HG03060 (cell line): ENCODE results near the gene RIPOR2.

Source experiments
- ATAC-seq: cut with Tn5 transposase; IDR thresholded peaks from one replicate; pipeline ENCODE4 v1.9.1; 2021; ENCODE audit warnings: low read depth, moderate number of reproducible peaks; ENCODE audit not compliant: unreplicated experiment

The RIPOR2 gene

DNA sequence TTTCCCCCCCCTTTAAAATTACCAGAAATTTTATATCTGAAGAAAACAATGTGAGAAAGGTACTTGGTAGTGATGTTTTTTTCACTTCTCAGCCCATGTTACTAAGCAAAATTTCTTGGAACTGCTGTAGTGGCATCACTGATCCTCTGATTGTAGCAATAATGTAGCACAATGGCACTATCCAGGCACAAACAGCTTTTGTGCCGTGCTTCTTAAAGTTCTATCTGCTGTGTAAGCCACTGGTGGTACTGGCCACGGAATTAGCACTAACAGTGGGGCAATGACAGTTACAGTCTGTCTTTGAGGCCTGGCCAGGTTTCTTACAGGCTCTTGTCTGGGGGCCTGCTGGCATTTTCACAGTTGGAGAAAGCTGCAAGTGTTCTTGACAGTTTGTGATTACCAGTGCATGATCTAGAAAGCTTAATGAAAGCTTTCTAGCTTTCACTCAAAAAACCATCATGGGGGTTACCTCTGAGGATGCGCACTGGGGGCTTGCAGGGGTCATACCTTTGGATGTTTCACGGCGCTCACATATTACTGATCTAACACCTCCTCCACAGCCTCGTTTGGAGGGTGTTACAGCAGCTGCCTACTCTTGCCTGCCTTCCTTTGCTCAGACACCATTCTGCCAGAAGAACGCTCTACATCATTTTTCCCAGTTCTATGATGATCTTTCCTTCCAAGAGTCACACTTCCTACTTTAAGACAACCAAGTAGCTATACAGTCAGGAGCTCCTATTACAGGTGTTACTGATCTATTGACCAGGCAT lies 78.7 kb downstream of the RIPOR2 start:
- ATAC-seq, result no peak

DNA sequence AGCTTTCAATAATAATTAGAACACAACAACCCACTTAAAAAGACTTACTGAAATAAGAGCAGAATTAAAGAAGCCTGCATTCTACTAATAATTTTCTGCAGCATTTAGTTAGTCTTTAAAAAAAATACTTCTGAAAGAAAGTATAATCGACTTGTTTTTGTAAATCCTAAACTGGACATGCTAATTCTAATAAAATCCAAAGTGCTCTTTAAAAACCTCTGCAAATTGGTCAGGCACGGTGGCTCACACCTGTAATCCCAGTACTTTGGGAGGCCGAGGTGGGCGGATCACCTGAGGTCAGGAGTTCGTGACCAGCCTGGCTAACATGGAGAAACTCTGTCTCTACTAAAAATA lies 79.5 kb downstream of the RIPOR2 start:
- no peak for ATAC-seq

DNA sequence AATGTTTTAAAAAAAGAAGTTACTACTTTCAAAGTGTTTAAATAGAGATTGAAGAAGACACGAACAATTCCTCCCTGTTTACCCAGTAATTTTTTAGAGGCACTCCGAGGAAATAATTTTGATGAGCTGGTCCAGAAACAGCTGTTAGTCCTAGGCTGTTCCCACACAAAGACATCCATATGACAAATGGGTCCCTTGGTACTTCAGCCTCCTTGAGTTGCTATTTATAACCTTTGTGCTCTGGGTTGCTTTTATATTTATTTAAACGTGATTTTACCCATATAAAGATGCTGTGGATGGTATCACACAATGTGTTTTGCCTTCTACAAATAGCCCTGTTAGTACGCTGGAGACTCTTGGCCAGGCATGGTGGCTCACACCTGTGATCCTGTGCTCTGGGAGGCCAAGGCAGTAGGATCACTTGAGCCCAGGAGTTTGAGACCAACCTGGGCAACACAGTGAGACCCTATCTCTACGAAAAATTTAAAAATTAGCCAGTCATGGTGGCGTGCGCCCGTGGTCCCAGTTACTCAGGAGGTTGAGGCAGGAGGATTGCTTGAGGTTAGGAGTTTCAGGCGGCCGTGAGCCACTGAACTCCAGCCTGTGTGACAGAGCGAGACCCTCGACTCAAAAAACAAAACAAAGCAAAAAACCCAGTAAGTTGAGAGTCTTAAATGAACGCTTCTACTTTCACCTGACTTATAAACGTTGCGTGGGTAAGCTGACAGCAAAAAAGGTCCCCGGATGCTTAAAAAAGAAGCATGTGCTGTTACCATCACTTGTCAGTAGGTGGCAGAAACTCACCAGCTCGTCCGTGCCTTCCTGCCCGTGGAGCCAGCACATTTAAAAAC lies 80.1 kb downstream of the RIPOR2 start:
- ATAC-seq, result no peak

- no peak for ATAC-seq
These were observed 81.6 kb downstream of the RIPOR2 start for GRCh38 chr6:24854077-24854666.

DNA sequence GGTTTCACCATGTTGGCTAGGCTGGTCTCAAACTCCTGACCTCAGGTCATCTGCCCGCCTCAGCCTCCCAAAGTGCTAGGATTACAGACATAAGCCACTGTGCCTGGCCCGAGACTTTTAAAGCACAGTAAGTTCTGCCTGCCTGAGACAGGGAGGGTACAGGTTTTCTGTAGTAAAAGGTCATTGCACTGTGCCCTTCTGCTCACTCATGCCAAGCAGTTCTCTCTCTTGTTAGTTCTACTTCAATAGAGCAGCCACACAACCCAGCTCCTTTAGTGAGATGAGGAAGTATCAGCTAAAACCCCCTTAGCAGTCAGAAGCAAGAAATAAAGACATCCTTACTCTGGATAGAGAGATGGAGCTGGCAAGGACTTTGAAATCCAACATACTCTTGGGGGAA lies 84.7 kb downstream of the RIPOR2 start:
- no peak for ATAC-seq

DNA sequence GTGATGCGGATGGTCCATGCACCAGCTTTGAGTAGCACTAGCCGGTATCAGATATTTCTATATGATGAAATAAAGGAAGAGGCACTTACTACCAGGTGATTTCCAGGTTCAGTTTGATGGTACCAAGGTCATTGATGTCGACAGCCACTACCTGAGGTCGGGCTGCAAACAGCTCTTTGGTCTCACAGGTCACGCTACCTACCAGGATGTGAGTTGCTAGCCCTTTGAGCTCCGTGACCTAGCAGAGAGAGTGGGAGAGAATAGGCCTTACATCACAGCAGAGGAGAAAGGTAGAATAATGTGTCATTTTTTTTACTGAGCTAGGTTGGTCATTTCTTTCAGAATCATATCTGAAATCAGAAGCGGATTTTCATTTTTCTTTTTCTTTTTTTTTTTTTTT lies 86.0 kb downstream of the RIPOR2 start:
- ATAC-seq, result no peak

DNA sequence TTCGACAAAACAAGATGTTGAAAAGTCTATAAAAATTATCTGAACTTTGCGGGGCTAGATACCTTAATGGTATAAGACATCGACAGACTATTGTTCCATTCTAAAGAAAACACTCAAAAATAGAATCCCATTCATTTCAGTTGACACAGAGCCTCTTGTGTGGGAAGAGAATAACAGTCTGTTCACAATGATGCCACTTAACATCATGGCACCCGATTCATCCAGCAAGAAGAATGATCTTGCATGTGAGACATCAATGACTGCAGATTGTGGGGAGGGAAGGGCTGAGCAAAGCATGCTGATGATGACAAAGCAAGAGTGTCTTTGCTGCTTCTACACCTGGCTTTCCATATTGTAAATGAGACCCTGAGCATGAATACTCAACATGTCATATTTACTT lies 87.3 kb downstream of the RIPOR2 start:
- ATAC-seq, result no peak

DNA sequence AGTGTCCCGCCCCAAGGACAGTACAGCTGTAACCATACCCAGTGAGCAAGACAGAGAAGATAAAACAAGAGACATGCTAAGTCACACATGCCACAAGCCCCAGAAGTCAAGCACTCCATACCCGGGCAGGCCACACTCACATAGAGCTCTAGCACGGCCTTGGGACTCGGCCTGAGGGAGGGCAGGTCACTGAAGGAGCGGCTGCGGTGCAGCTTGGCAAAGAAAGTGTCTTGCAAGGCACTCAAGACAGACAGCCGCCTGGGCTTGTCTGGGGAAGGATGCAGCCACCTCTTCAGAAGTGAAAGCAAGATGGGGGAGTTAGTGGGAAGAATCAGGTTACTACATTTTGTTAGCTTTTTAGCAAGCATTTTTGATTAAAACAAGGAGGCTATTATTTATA lies 88.4 kb downstream of the RIPOR2 start:
- ATAC-seq, result no peak

GRCh38 chr6:24845578-24845977 lies 90.2 kb downstream of the RIPOR2 start:
- no peak for ATAC-seq

DNA sequence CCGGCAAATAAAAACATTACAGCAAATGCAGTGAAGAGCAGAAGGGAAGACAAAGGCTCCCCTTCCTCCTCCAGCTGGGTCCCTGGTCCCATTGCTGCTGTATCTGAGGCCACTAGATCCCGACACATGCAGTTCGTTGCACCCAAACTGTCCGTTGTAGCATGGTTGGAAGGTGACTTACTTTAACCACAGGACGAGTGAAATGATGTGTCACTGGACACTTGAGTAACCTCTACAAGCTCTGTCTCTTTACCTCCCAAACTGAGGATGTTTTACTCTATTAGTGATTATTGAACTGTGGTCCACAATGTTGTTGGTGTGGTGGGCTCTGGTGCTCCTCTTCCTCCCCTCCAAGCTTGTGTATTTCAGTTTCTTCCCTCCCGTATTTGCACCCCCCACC lies 90.9 kb downstream of the RIPOR2 start:
- ATAC-seq, result no peak

DNA sequence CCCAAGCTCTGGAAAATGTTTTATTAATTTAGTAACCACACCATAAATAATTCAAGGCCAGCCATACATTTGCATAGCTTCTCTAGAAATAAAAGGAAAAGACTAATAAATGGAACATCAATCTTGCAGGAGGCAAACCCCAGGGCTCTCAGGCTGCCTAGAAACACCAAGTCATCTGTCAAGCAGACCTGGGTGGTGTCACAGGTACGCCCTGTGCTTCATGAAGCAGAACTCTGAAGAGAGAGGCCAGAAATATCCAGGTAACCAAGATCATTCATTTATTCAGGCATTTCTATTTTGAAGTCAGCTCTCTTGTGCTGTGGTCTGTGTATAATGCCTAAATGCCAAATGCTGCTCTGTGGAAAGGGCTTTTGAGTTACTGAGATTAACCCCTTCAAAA lies 91.7 kb downstream of the RIPOR2 start:
- no peak for ATAC-seq

DNA sequence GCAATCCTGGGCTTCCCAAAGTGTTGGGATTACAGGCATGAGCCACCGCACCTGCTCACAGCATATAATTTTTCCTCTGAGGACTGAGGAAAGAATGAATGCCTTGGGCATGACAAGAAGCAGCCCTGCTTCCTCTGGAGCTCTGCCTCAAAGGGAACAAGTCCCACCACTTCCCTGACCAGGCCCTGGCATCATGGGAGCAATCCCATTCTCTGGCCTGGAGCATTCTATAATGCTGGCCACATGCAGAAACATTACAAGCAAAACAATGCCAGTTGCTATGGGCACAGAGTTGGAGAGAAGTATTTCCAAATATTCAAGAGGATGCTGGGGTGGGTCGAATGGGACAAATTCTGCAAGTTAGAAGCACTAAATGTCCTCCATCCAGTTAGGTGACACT lies 95.6 kb downstream of the RIPOR2 start:
- no peak for ATAC-seq

DNA sequence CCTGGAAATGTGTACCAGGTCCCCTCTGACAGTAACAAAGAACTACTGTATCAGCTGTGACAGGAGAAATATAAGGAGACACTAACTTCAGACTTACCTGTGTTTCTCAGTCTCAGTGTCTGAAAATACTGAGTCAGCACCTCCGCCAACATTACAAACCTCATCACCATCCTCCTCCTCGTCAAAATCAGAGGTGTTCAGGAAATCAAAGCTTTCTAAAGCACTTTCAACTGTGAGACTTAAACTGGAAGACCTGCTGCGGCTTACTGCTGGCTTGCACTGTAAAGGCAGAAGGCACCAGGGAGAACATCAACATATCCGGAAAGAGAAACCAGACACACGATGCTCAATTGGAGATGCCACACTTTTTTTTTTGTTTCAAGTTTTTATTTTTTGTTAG lies 96.8 kb downstream of the RIPOR2 start:
- no peak for ATAC-seq

GRCh38 chr6:24838081-24838480 lies 97.7 kb downstream of the RIPOR2 start:
- no peak for ATAC-seq

GRCh38 chr6:24836109-24836508 lies 99.7 kb downstream of the RIPOR2 start:
- no peak for ATAC-seq

DNA sequence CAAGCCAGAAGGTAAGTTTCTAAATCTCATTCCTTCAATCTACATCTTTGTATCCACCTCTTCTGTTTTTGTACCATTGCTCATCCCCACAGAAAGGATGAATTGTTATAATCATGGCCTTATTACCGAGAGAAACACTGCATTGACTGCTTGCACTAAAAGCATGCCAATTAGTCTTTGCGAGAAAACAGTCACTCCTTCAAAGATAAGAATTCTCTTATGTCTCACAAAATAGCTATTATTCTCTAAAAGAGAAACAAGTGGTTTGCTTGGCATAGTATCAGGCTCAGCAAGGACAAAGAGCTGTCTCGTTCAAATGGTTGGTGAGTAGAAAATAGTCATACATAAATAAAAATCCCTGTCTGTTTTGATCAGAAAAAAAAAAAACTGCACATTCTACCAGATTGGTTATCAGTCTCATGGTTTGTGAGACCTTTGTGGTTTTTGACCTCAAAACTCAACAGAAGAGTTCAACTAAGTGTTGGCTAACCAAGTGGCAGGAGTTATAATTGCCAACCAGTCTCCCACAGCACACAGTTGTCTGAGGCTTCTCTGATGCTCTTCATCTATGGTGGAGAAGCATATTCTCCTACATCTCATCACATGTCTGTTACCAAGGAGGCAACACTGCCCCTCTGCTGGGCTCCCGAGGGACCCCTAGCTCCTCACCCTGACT lies 101.9 kb downstream of the RIPOR2 start:
- no peak for ATAC-seq

DNA sequence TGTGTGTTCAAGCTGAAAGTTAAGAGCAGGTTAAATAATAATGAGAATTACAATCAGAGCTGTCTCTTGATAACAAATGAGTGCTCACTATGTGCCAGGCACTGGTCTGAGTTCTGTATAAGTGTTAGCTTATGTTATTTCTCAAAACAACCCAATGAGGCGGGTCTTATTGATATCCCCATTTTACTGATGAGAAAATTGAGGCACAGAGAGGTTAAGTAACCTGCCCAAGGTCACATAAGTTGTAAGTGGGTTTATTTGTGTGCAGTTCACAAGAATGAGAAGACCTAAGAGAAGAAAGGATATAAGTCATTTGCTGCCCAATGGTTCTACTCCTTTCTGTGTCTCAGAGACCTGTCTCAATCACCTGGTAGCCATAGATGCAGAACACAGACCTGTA lies 103.0 kb downstream of the RIPOR2 start:
- ATAC-seq, result no peak

DNA sequence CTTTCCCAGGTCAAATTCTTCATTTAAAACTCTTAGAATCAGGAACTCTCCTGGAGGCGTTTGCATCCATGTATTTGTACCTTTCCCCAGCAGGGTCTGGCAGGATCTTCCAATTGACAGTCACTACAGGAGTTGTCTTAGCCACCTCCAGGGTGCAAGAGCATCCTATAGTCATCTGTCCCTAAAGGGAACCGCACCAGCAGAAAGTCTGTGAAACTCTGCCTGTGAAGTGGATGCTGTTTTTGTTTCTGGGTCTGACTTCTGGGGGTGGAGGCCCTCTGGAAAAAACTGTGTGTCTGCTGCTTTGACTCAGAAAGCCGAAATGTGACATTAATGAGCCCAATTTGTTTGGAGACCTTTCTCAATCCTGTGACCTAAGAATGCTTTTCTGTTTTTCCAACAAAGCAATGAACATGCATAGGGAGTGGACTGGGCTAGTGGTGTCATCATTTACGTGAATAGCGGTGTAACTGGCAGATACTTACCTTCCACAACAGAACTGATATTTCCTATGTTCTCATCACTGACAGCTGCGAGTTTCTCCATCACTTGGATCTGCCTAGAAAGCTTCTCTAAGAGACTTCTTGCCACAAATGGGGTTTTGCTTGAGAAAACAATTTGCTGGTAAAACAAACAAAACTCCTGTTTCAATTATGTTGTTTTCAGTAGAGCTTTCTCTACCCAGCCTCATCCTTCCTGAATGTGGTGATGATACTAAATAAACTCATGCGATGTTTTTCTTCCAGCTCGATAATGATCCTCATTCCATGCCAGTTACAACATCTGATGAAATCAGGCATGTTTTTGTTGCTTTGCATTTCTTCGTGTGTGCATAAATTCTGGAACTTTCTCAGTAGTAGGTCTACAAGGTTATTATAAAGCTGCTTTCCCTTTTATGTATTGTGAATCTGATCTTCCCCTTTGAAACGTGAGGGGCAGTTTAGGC lies 103.7 kb downstream of the RIPOR2 start:
- no peak for ATAC-seq

GRCh38 chr6:24829657-24830056 lies 106.1 kb downstream of the RIPOR2 start:
- ATAC-seq, result no peak

- no peak for ATAC-seq
These were observed 107.8 kb downstream of the RIPOR2 start for GRCh38 chr6:24827970-24828369.
